ENCODE data around the gene DCXR. TPM values are rescaled to one million over a fixed set of nuclear protein-coding genes. Genes with fewer than 3 reads are reported as not detected.

Gene DCXR
- total and polyA plus RNA-seq, 2 of the 13 experiments (the other 11 are each of a cell fraction or from before 2014, with no cell fraction given), result 287 to 311 TPM

DNA sequence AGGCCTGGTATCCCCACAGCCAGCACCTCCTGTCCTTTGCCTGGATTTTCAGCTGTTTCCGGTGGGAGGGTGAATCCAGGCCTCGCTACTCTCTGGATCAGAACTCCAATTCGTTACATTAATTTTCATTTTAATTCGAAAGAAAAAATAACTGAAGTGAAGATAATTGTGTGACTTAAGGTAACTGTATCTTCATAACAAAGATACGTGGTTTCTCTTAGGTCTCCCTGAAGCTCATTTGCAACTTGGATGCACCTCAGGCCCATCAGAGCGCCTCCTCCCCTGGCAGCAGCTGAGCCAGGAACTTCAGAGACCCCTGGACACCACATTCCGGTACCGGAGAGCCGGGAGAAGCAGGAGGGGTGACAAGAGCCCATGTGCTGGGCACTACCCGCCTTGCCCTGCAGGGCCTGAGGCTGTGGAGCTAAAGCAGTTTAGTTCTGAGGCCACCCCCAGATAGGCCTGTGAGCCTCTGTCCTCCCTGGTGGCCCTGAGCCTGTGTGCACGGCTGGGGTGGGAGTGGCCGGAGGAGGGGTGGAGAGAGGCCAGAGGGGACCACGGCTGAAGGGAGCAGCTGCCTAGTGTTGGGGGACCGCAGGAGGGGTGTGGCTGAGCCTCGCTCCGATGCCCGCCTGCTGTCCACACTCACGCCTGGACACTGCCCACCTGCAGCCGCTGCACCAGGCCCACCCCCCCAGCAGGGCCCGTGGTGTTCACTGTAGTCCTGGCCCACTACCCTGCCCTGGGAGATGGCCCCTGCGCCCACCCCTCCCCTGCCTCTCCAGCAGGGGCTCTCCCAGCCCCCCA lies 39.5 kb upstream of the DCXR start (continued):
- TF ChIP-seq ZBTB7A (CRISPR knock-in tag; IDR thresholded peaks at IDR 0.05) (0 out of 2 replicates have a peak, but pooled peaks have one; percentile 31), ZNF639 (CRISPR knock-in tag; conservative IDR thresholded peaks at IDR 0.05) (0 out of 2 replicates have a peak, but pooled peaks have one; percentile 22), ZNF12 (CRISPR knock-in tag; IDR thresholded peaks at IDR 0.05) (no peak), RFX3 (CRISPR knock-in tag; IDR thresholded peaks at IDR 0.05) (no peak), ZBTB20 (CRISPR knock-in tag; IDR thresholded peaks at IDR 0.05; ENCODE audit: borderline replicate concordance, low read depth) (0 out of 2 replicates have a peak, but pooled peaks have one; percentile 8), HNRNPH1 (optimal IDR thresholded peaks at IDR 0.05; ENCODE audit: low read depth, low read length) (peak; percentile 31), SP5 (CRISPR knock-in tag; IDR thresholded peaks at IDR 0.05; ENCODE audit: borderline replicate concordance, low read depth) (peak; percentile 31; the same call in 1 of the 2 replicates), FOXA1 (IDR thresholded peaks at IDR 0.05) (no peak), FOXA1 (CRISPR knock-in tag; IDR thresholded peaks at IDR 0.05) (0 out of 2 replicates have a peak, but pooled peaks have one; percentile 5), POLR2AphosphoS5 (IDR thresholded peaks at IDR 0.05; ENCODE audit: low read depth, low read length) (peak; percentile 41; the same call in 1 of the 2 replicates), MTF2 (CRISPR knock-in tag; IDR thresholded peaks at IDR 0.05; ENCODE audit: borderline replicate concordance) (no peak), ZNF326 (CRISPR knock-in tag; IDR thresholded peaks at IDR 0.05; ENCODE audit: borderline replicate concordance) (peak; percentile 67; the same call in 1 of the 2 replicates), SP1 (IDR thresholded peaks at IDR 0.05) (no peak), SP1 (CRISPR knock-in tag; IDR thresholded peaks at IDR 0.05) (peak; percentile 28; the same call in 1 of the 2 replicates), JARID2 (CRISPR knock-in tag; IDR thresholded peaks at IDR 0.05; ENCODE audit: insufficient replicate concordance) (no peak), ZMYM4 (CRISPR knock-in tag; IDR thresholded peaks at IDR 0.05) (0 out of 2 replicates have a peak, but pooled peaks have one; percentile 6), ZSCAN21 (CRISPR knock-in tag; IDR thresholded peaks at IDR 0.05; ENCODE audit: borderline replicate concordance) (no peak), TFAP4 (IDR thresholded peaks at IDR 0.05; ENCODE audit: borderline replicate concordance, low read depth) (0 out of 2 replicates have a peak, but pooled peaks have one; percentile 21), ZNF784 (CRISPR knock-in tag; IDR thresholded peaks at IDR 0.05; ENCODE audit: borderline replicate concordance) (peak; percentile 29; the same call in 1 of the 2 replicates), ZNF101 (CRISPR knock-in tag; IDR thresholded peaks at IDR 0.05; ENCODE audit: borderline replicate concordance, low read depth) (peak; percentile 13; the same call in 1 of the 2 replicates), MYC (CRISPR knock-in tag; IDR thresholded peaks at IDR 0.05; ENCODE audit: borderline replicate concordance) (peak; percentile 50; the same call in 1 of the 2 replicates), KDM5B (CRISPR knock-in tag; IDR thresholded peaks at IDR 0.05; ENCODE audit: borderline replicate concordance) (peak; percentile 7; the same call in 1 of the 2 replicates), ZBTB7B (CRISPR knock-in tag; IDR thresholded peaks at IDR 0.05) (peak; percentile 15; the same call in 1 of the 2 replicates), ARNT2 (CRISPR knock-in tag; IDR thresholded peaks at IDR 0.05; ENCODE audit: low read depth) (0 out of 2 replicates have a peak, but pooled peaks have one; percentile 39)
- TF ChIP-seq, protein P1, sequence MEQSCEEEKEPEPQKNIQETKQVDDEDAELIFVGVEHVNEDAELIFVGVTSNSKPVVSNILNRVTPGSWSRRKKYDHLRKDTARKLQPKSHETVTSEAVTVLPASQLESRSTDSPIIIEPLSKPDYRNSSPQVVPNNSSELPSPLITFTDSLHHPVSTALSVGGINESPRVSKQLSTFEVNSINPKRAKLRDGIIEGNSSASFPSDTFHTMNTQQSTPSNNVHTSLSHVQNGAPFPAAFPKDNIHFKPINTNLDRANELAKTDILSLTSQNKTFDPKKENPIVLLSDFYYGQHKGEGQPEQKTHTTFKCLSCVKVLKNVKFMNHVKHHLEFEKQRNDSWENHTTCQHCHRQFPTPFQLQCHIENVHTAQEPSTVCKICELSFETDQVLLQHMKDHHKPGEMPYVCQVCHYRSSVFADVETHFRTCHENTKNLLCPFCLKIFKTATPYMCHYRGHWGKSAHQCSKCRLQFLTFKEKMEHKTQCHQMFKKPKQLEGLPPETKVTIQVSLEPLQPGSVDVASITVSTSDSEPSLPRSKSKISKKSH (CRISPR knock-in tag; IDR thresholded peaks at IDR 0.05; ENCODE audit: borderline replicate concordance), result peak; percentile 75; the same call in 1 of the 2 replicates
